Kidney epithelial cell (primary cell): ENCODE results near the gene OAS1. TPM values are rescaled to one million over a fixed set of nuclear protein-coding genes. Genes with fewer than 3 reads are reported as not detected.

ENCODE experiments used
- DNase-seq: peaks from one replicate; pipeline ENCODE4 v3.0.0-alpha.2; 2010; ENCODE audit warnings: low read depth
- H3K27me3 ChIP-seq: 2 replicates; pipeline ENCODE4 v1.6.0; 2011; ENCODE audit warnings: low read length; ENCODE audit not compliant: control insufficient read depth, insufficient read depth
- H3K36me3 ChIP-seq: 2 replicates; pipeline ENCODE4 v1.5.1; 2011; ENCODE audit warnings: low read length; ENCODE audit not compliant: control insufficient read depth, insufficient read depth
- H3K4me3 ChIP-seq: 2 replicates; pipeline ENCODE4 v1.5.1; 2011; ENCODE audit warnings: low read depth, mild to moderate bottlenecking, control low read depth, low read length
- CTCF ChIP-seq: IDR thresholded peaks from 2 replicates; pipeline ENCODE4 v1.5.1; 2011; ENCODE audit warnings: mild to moderate bottlenecking, moderate library complexity, low read length, control low read depth, inconsistent platforms; ENCODE audit not compliant: insufficient read depth, poor library complexity, severe bottlenecking
- total RNA-seq: library from RNA; depleted of rRNA; stranded (reverse); fragments of >200 nt; gene quantifications from 2 replicates; pipeline ENCODE4 v1.2.3, GENCODE V29; 2015

OAS1 gene
- total RNA-seq, 1 donor from 2014 or later = 6.0 TPM

DNA sequence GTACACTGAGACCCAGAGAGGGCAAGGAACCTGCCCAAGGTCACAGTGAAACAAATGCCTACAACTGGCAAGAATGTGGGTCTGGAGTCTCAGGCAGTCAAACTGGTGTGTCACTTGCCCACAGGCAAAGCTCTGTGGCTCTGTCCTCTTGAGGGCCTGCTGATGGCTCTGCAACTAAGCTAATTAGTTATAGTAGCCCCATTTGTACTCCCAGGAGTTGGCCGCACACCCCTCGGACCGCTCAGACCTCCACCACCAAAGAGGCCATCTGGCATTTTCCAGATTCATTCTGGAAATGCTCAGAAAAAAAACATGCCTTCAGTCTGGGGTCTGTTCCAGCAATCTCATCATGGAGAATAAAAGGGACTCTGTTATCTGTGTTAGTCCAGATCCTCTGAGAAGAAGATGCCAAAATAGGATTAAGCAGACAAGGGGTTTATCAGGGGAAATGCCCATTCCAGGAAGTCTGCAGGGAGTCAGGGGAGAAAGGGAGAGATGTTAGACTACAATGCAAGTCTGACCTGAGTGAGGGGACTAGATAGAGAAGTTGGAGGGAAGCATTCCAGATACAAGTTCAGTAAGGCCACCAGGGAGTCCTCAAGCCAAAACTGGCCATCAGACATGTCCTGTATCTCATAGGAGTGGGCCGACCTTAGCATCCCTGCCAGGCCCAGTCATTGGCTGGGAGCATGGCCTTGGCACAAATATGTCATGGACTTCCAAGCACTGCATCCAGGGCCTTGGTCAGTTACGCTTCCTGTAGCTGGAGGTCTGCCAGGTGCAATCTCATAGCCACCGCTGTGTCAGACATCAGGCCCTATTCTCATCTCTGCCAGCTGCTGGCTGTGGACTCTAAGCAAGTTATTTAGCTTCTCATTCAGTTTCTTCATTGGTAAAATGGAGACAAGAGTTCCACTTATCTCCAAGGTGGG is 15.4 kb upstream of the OAS1 start:
- no peak for DNase-seq
- no peaks in the 10 kb centered on the region for H3K36me3 ChIP-seq
- no peak overlapping the region for H3K4me3 ChIP-seq
- no peaks in the 10 kb centered on the region for H3K27me3 ChIP-seq
- TF ChIP-seq CTCF = no peak

DNA sequence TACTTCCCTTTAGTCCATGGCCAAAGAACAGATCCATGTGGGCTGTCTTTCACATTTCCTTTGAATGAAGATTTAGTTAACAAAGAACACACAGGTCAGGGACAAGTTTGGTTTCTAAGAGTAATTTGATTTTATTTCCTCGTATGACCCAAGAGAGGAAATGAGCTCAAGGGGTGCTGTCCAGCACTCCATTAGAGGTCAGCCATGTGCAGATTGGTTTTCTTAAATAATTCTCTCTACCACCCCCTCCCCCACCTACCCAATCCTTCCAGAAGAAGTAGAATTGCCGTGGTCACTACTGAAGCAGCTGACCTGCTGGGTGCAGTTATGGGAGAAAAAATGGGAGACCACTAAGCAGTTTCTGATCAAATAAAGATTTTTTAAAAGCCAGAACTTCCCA is 13.9 kb upstream of the OAS1 start:
- TF ChIP-seq CTCF = no peak
- Histone ChIP-seq H3K27me3 (peaks cover 4% of the 10 kb centered on the region), H3K4me3 (no peak overlapping the region), H3K36me3 (no peaks in the 10 kb centered on the region)
- DNase-seq = no peak

DNA sequence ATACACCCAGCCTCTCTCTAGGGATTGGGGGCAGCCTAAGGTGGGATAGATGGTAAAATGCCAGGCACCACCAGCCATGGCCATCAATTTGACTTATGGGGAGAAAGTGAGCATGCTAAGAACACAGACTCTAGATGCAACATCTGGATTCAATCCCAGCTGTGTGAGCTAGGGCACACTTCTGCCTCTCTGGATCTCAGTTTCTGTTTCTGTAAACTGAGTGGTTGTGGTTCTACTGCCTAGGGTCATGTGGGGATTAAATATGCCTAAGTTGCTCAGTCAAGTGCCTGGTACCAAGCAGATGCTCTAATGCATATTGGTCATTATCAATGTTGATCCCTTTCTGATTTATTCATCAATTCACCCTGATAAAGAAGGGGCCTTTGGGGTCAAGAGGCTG is 12.6 kb upstream of the OAS1 start:
- no peak overlapping the region for H3K4me3 ChIP-seq
- H3K27me3 ChIP-seq = peaks cover 4% of the 10 kb centered on the region
- no peak for TF ChIP-seq CTCF
- no peaks in the 10 kb centered on the region for H3K36me3 ChIP-seq
- DNase-seq = no peak

DNA sequence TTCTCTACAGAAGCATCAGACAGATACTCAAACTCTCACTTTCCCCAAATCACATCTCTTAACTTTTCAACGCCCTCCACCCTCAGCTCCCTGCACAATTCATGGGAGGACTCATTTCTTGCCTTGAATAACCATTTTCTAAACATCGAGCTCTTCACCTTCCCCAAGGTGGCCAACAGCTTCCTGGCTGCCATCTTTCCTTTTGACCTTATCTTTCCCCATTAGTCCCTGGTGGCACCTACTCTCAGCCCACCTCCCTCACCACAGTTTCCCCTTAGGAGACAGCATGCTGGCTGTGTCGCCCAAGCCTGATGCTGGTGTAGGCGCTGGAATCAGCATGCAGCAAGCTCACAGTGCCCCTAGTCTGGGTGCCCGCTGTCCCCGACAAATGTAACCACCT is 8.4 kb upstream of the OAS1 start:
- Histone ChIP-seq H3K36me3 (no peaks in the 10 kb centered on the region), H3K4me3 (no peak overlapping the region), H3K27me3 (peaks cover 4% of the 10 kb centered on the region)
- DNase-seq = no peak
- no peak for TF ChIP-seq CTCF

- no peaks in the 10 kb centered on the region for H3K36me3 ChIP-seq
- H3K27me3 ChIP-seq = peaks cover 4% of the 10 kb centered on the region
- H3K4me3 ChIP-seq = no peak overlapping the region
- DNase-seq = no peak
- peak; percentile 69 for TF ChIP-seq CTCF
Observed at GRCh38 chr12:112900298-112901145, 6.2 kb upstream of the OAS1 start.
